Mesendoderm (in vitro differentiated cells): ENCODE data around the gene PRR3.
A peak's percentile ranks its signal among the peaks of the same experiment; 100 is the strongest.

Experiments
- DNase-seq: peaks from one replicate; pipeline ENCODE4 v3.0.0; 2013
- H2AK5ac ChIP-seq: 2 replicates; pipeline ENCODE4 v1.6.1; 2013; ENCODE audit warnings: low read length, inconsistent platforms
- H2BK120ac ChIP-seq: 2 replicates; pipeline ENCODE4 v1.6.1; 2013; ENCODE audit warnings: low read depth, mild to moderate bottlenecking, low read length, moderate library complexity, mixed read lengths
- H2BK15ac ChIP-seq: replicated peaks from 2 replicates; pipeline ENCODE4 v1.6.1; 2013; ENCODE audit warnings: low read depth, mild to moderate bottlenecking, moderate library complexity
- H2BK5ac ChIP-seq: 2 replicates; pipeline ENCODE4 v1.6.1; 2013; ENCODE audit warnings: low read length, inconsistent platforms
- H3K18ac ChIP-seq: 2 replicates; pipeline ENCODE4 v1.6.1; 2013; ENCODE audit warnings: mild to moderate bottlenecking, low read length, mixed read lengths
- H3K23ac ChIP-seq: one replicate; pipeline ENCODE4 v1.6.1; 2013; ENCODE audit warnings: low read length
- H3K27ac ChIP-seq: 2 replicates; pipeline ENCODE4 v1.5.1; 2013; ENCODE audit warnings: low read depth, mild to moderate bottlenecking, inconsistent platforms, low read length, moderate library complexity
- H3K27me3 ChIP-seq: 2 replicates; pipeline ENCODE4 v1.6.1; 2013; ENCODE audit warnings: low read length, control low read depth, mild to moderate bottlenecking, inconsistent platforms; ENCODE audit not compliant: insufficient read depth, poor library complexity
- H3K36me3 ChIP-seq: 2 replicates; pipeline ENCODE4 v1.6.1; 2013; ENCODE audit warnings: low read length, inconsistent platforms; ENCODE audit not compliant: control insufficient read depth, insufficient read depth
- H3K4ac ChIP-seq: one replicate; pipeline ENCODE4 v1.6.1; 2013; ENCODE audit warnings: low read depth, mild to moderate bottlenecking, low read length, moderate library complexity
- H3K4me1 ChIP-seq: 2 replicates; pipeline ENCODE4 v1.6.1; 2013; ENCODE audit warnings: low read depth, low read length, inconsistent platforms; ENCODE audit not compliant: control insufficient read depth
- H3K4me2 ChIP-seq: 2 replicates; pipeline ENCODE4 v1.6.1; 2013; ENCODE audit warnings: low read length
- H3K4me3 ChIP-seq: 2 replicates; pipeline ENCODE4 v1.5.1; 2013; ENCODE audit warnings: mild to moderate bottlenecking, low read length
- H3K56ac ChIP-seq: one replicate; pipeline ENCODE4 v1.6.1; 2013; ENCODE audit warnings: low read length
- H3K79me1 ChIP-seq: 2 replicates; pipeline ENCODE4 v1.6.1; 2013; ENCODE audit warnings: low read length, inconsistent platforms
- H3K79me2 ChIP-seq: 2 replicates; pipeline ENCODE4 v1.6.1; 2013; ENCODE audit warnings: mild to moderate bottlenecking, low read length; ENCODE audit not compliant: control insufficient read depth, insufficient read depth
- H3K9ac ChIP-seq: 2 replicates; pipeline ENCODE4 v1.6.1; 2013; ENCODE audit warnings: low read length, inconsistent platforms
- H4K5ac ChIP-seq: one replicate; pipeline ENCODE4 v1.6.1; 2013; ENCODE audit warnings: low read length
- H4K8ac ChIP-seq: one replicate; pipeline ENCODE4 v1.6.1; 2013; ENCODE audit warnings: low read depth, mild to moderate bottlenecking, control low read depth, low read length, moderate library complexity
- WGBS: extraction: QIAGEN DNeasy Blood & Tissue Kit; methylation state at CpG from one replicate; pipeline ENCODE4 v1.1.7; 2013; ENCODE audit warnings: low lambda C conversion rate, missing lambda C conversion rate; ENCODE audit not compliant: insufficient coverage; ENCODE audit errors: extremely low coverage; 5-methylcytosine and 5-hydroxymethylcytosine counted together

Gene PRR3

GRCh38 chr6:30562470-30563425 is 5.7 kb downstream of the PRR3 start:
- no peak overlapping the region for H2BK5ac ChIP-seq
- H4K8ac ChIP-seq, result no peak overlapping the region
- no peaks in the 10 kb centered on the region for H3K27me3 ChIP-seq
- DNase-seq, result no peak
- H2BK15ac ChIP-seq, result no peak overlapping the region
- peaks cover 14% of the 10 kb centered on the region for H3K36me3 ChIP-seq
- no peak overlapping the region for H3K4me3 ChIP-seq
- no peak overlapping the region for H3K23ac ChIP-seq
- H3K27ac ChIP-seq, result no peak overlapping the region
- no peak overlapping the region for H2AK5ac ChIP-seq
- no peak overlapping the region for H3K4ac ChIP-seq
- H3K18ac ChIP-seq, result no peak overlapping the region
- H3K4me2 ChIP-seq, result no peak overlapping the region
- H3K79me1 ChIP-seq, result peaks cover 7% of the 10 kb centered on the region
- H3K9ac ChIP-seq, result no peak overlapping the region
- peaks cover 8% of the 10 kb centered on the region for H3K79me2 ChIP-seq
- WGBS, result no CpG with 5 or more reads among the region's 14 CpGs
- H4K5ac ChIP-seq, result no peak overlapping the region
- H2BK120ac ChIP-seq, result no peak overlapping the region
- no peaks in the 10 kb centered on the region for H3K4me1 ChIP-seq
- no peak overlapping the region for H3K56ac ChIP-seq

DNA sequence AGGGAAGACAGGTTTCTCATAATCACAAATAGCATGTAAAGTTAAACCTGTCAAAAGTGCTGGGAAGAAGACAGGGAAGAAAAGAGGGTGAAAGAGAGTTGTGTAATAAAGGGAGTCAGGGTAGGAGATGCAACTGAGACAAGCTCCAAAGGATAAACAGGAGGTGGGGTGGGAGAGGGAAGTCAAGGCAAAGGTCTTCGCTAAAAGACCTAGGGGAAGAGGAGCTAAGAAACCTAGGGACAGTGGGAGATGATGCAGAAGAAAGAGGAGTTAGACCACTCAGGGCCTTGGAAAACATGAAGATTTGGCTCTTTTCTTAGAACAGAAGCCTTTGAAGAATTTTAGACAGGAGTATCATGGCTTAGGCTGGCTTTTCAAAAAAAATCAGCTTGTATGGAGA is 7.0 kb downstream of the PRR3 start:
- H3K4me2 ChIP-seq, result no peak overlapping the region
- peaks cover 3% of the 10 kb centered on the region for H3K79me1 ChIP-seq
- no peak overlapping the region for H2BK15ac ChIP-seq
- WGBS, result no CpG with 5 or more reads among the region's 1 CpG
- H3K27me3 ChIP-seq, result no peaks in the 10 kb centered on the region
- no peak overlapping the region for H2AK5ac ChIP-seq
- no peaks in the 10 kb centered on the region for H3K4me1 ChIP-seq
- no peaks in the 10 kb centered on the region for H3K79me2 ChIP-seq
- no peak overlapping the region for H2BK5ac ChIP-seq
- H3K4me3 ChIP-seq, result no peak overlapping the region
- H3K36me3 ChIP-seq, result peaks cover 14% of the 10 kb centered on the region
- no peak overlapping the region for H2BK120ac ChIP-seq
- H3K18ac ChIP-seq, result no peak overlapping the region
- H3K56ac ChIP-seq, result no peak overlapping the region
- H4K5ac ChIP-seq, result no peak overlapping the region
- no peak overlapping the region for H3K9ac ChIP-seq
- H3K4ac ChIP-seq, result no peak overlapping the region
- no peak overlapping the region for H4K8ac ChIP-seq
- no peak overlapping the region for H3K27ac ChIP-seq
- H3K23ac ChIP-seq, result no peak overlapping the region
- no peak for DNase-seq

DNA sequence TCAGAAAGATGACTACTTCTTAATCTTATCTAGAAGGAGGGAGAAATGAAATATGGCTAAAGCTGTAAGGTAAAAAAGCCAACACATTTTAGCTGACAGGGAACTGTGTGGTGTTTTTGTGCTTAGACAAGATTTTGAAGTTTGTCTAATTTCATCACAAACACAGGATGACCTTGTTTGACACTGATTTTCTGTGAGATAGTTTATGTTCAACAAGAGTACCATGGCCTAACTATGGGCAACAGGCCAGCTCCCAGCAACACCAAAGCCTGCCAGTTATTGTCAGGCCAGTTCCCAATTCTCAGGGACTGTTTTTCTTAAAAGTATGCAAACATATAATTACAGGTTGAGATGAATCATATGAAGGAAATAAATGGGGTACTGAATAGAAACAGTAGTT is 8.7 kb downstream of the PRR3 start:
- no peak for DNase-seq
- peaks cover 2% of the 10 kb centered on the region for H3K4me1 ChIP-seq
- H3K23ac ChIP-seq, result no peak overlapping the region
- no peak overlapping the region for H2AK5ac ChIP-seq
- H3K4me2 ChIP-seq, result no peak overlapping the region
- H3K79me2 ChIP-seq, result no peaks in the 10 kb centered on the region
- H4K8ac ChIP-seq, result no peak overlapping the region
- H3K4me3 ChIP-seq, result no peak overlapping the region
- no peak overlapping the region for H3K9ac ChIP-seq
- no peak overlapping the region for H2BK120ac ChIP-seq
- H3K4ac ChIP-seq, result no peak overlapping the region
- no peak overlapping the region for H3K18ac ChIP-seq
- no peak overlapping the region for H3K56ac ChIP-seq
- no peak overlapping the region for H2BK15ac ChIP-seq
- H4K5ac ChIP-seq, result no peak overlapping the region
- peaks cover 3% of the 10 kb centered on the region for H3K79me1 ChIP-seq
- no peak overlapping the region for H3K27ac ChIP-seq
- H3K36me3 ChIP-seq, result peaks cover 14% of the 10 kb centered on the region
- no peak overlapping the region for H2BK5ac ChIP-seq
- no peaks in the 10 kb centered on the region for H3K27me3 ChIP-seq

GRCh38 chr6:30568245-30568644 is 11.2 kb downstream of the PRR3 start:
- no peak overlapping the region for H2BK120ac ChIP-seq
- no peak overlapping the region for H3K4ac ChIP-seq
- H4K8ac ChIP-seq, result no peak overlapping the region
- H3K27me3 ChIP-seq, result no peaks in the 10 kb centered on the region
- H2BK15ac ChIP-seq, result no peak overlapping the region
- no peak overlapping the region for H2AK5ac ChIP-seq
- no peaks in the 10 kb centered on the region for H3K36me3 ChIP-seq
- H2BK5ac ChIP-seq, result no peak overlapping the region
- no peak overlapping the region for H3K27ac ChIP-seq
- H3K56ac ChIP-seq, result no peak overlapping the region
- DNase-seq, result peak; percentile 30
- no peak overlapping the region for H3K4me2 ChIP-seq
- no peak overlapping the region for H3K4me3 ChIP-seq
- H3K18ac ChIP-seq, result no peak overlapping the region
- H3K9ac ChIP-seq, result no peak overlapping the region
- H3K4me1 ChIP-seq, result peaks cover 6% of the 10 kb centered on the region
- H3K23ac ChIP-seq, result no peak overlapping the region
- no CpG with 5 or more reads among the region's 3 CpGs for WGBS
- H4K5ac ChIP-seq, result no peak overlapping the region
- peaks cover 9% of the 10 kb centered on the region for H3K79me1 ChIP-seq
- H3K79me2 ChIP-seq, result peaks cover 16% of the 10 kb centered on the region

- Histone ChIP-seq H3K36me3 (no peaks in the 10 kb centered on the region), H3K18ac (no peak overlapping the region), H3K79me1 (peaks cover 16% of the 10 kb centered on the region), H3K4ac (no peak overlapping the region), H2BK5ac (no peak overlapping the region), H3K27me3 (no peaks in the 10 kb centered on the region), H3K4me2 (no peak overlapping the region), H4K8ac (no peak overlapping the region), H2BK15ac (no peak overlapping the region), H4K5ac (no peak overlapping the region), H3K79me2 (peaks cover 31% of the 10 kb centered on the region), H3K4me3 (no peak overlapping the region), H3K23ac (no peak overlapping the region), H3K27ac (no peak overlapping the region), H3K9ac (no peak overlapping the region), H2BK120ac (no peak overlapping the region), H3K56ac (peak overlapping the region; percentile 38), H3K4me1 (peaks cover 6% of the 10 kb centered on the region), H2AK5ac (no peak overlapping the region)
- no CpG with 5 or more reads among the region's 1 CpG for WGBS
- DNase-seq, result peak; percentile 31
Observed at GRCh38 chr6:30570263-30570662, 13.2 kb downstream of the PRR3 start.

DNA sequence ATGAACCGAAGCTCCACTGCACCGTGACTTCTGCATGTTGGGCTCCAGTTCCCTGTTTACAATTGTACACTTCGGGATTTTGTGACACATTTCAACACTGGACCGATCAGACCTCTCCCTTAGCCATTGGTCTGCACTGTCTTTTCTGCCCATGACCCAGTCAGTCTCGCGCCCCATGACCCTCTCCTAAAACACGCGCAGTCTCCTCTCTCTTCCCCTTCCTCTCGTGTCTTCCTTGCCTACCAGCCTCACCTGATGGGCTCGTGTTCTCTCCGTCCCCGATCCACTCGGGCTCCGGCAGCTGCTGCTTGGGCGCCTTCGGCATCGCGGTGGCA is 13.6 kb downstream of the PRR3 start:
- Histone ChIP-seq H3K9ac (peak overlapping the region; percentile 66), H3K23ac (no peak overlapping the region), H3K79me1 (peaks cover 19% of the 10 kb centered on the region), H3K79me2 (peaks cover 35% of the 10 kb centered on the region), H3K4me3 (peak overlapping the region; percentile 32), H3K4me1 (peaks cover 6% of the 10 kb centered on the region), H4K5ac (no peak overlapping the region), H3K36me3 (no peaks in the 10 kb centered on the region), H3K4me2 (peak overlapping the region; percentile 97), H3K18ac (no peak overlapping the region), H3K27ac (no peak overlapping the region), H3K56ac (peak overlapping the region; percentile 93), H2BK5ac (no peak overlapping the region), H3K4ac (no peak overlapping the region), H2BK15ac (no peak overlapping the region), H4K8ac (no peak overlapping the region), H2BK120ac (no peak overlapping the region), H3K27me3 (no peaks in the 10 kb centered on the region), H2AK5ac (no peak overlapping the region)
- no CpG with 5 or more reads among the region's 18 CpGs for WGBS
- no peak for DNase-seq
